HepG2 (cell line): ENCODE results near the gene TMEM63B. TPM values are rescaled to one million over a fixed set of nuclear protein-coding genes. Genes with fewer than 3 reads are reported as not detected.

Experiments used
- ARID3A ChIP-seq: IDR thresholded peaks from 2 replicates; pipeline ENCODE4 v1.6.1; 2012; ENCODE audit warnings: low read depth, low read length, improper control_type of control experiment
- CEBPB ChIP-seq: IDR thresholded peaks from 2 replicates; pipeline ENCODE4 v1.6.1; 2011; ENCODE audit warnings: low read depth, low read length, improper control_type of control experiment, borderline replicate concordance
- CTCF ChIP-seq: sonication (generic); formaldehyde crosslinking; IDR thresholded peaks from 2 replicates; pipeline ENCODE4 v1.5.0; 2020; ENCODE audit warnings: mild to moderate bottlenecking, missing genetic modification reagents, moderate library complexity
- DPF2 ChIP-seq: sonication (generic); formaldehyde crosslinking; IDR thresholded peaks from 2 replicates; pipeline ENCODE4 v1.4.0; 2020; ENCODE audit warnings: mild to moderate bottlenecking, low read depth, missing genetic modification reagents, borderline replicate concordance
- EP300 ChIP-seq, 3 experiments: sonication (generic) in 1 of 3; formaldehyde crosslinking in 1 of 3; IDR thresholded peaks; 2 replicates each; pipeline versions ENCODE4 v1.5.1 to v1.6.1; 2011 to 2020; ENCODE audit warnings: low read depth in 2 of 3, low read length in 2 of 3, borderline replicate concordance in 1 of 3, improper control_type of control experiment in 1 of 3, mild to moderate bottlenecking in 1 of 3, missing genetic modification reagents in 1 of 3, moderate library complexity in 1 of 3
- HIC2 ChIP-seq: sonication (generic); formaldehyde crosslinking; IDR thresholded peaks from 2 replicates; pipeline ENCODE4 v1.9.0; 2022; ENCODE audit warnings: low read depth, missing genetic modification reagents
- JUN ChIP-seq: sonication (generic); formaldehyde crosslinking; IDR thresholded peaks from 2 replicates; pipeline ENCODE4 v1.4.0; 2020; ENCODE audit warnings: mild to moderate bottlenecking, missing genetic modification reagents
- JUNB ChIP-seq: sonication (generic); formaldehyde crosslinking; IDR thresholded peaks from 2 replicates; pipeline ENCODE4 v1.8.0; 2022; ENCODE audit warnings: missing genetic modification reagents, mild to moderate bottlenecking, borderline replicate concordance
- MAFF ChIP-seq: IDR thresholded peaks from 2 replicates; pipeline ENCODE4 v1.6.1; 2011; ENCODE audit warnings: low read depth, low read length, improper control_type of control experiment
- MZF1 ChIP-seq: sonication (generic); formaldehyde crosslinking; IDR thresholded peaks from 2 replicates; pipeline ENCODE4 v1.8.1; 2023; ENCODE audit warnings: mild to moderate bottlenecking, missing genetic modification reagents, borderline replicate concordance
- PITX1 ChIP-seq: sonication (generic); formaldehyde crosslinking; IDR thresholded peaks from 2 replicates; pipeline ENCODE4 v1.5.1; 2020; ENCODE audit warnings: mild to moderate bottlenecking, missing genetic modification reagents
- RARA ChIP-seq: IDR thresholded peaks from 2 replicates; pipeline ENCODE4 v1.6.1; 2016; ENCODE audit warnings: missing genetic modification reagents, missing compliant biosample characterization
- RXRA ChIP-seq: sonication (generic); formaldehyde crosslinking; IDR thresholded peaks from 2 replicates; pipeline ENCODE4 v1.5.1; 2020; ENCODE audit warnings: missing genetic modification reagents
- RXRB ChIP-seq: IDR thresholded peaks from 2 replicates; pipeline ENCODE4 v1.6.1; 2016; ENCODE audit warnings: borderline replicate concordance, missing genetic modification reagents, missing compliant biosample characterization
- SOX13 ChIP-seq, 3 experiments: fragments of 450-650 bp in 1 of 3; sonication (generic) in 1 of 3; formaldehyde crosslinking in 1 of 3; IDR thresholded peaks in 2 of 3; conservative IDR thresholded peaks in 1 of 3; 2 replicates each; pipeline versions ENCODE4 v1.5.0 to v1.6.1; 2016 to 2020; ENCODE audit warnings: antibody characterized with exemption in 1 of 3, mild to moderate bottlenecking in 1 of 3, missing compliant biosample characterization in 1 of 3, missing genetic modification reagents in 1 of 3, moderate library complexity in 1 of 3
- SOX6 ChIP-seq, 2 experiments: fragments of 450-650 bp in 1 of 2; sonication (generic) in 1 of 2; formaldehyde crosslinking in 1 of 2; IDR thresholded peaks; 2 replicates each; pipeline versions ENCODE4 v1.4.0 to v1.6.1; 2017 to 2020; ENCODE audit warnings: antibody characterized with exemption in 1 of 2, mild to moderate bottlenecking in 1 of 2, missing genetic modification reagents in 1 of 2
- ZFP1 ChIP-seq: IDR thresholded peaks from 2 replicates; pipeline ENCODE4 v1.6.1; 2016
- ZFX ChIP-seq: sonication (generic); formaldehyde crosslinking; IDR thresholded peaks from 2 replicates; pipeline ENCODE4 v1.4.0; 2020; ENCODE audit warnings: mild to moderate bottlenecking, low read depth, missing genetic modification reagents, moderate library complexity
- ZNF3 ChIP-seq: IDR thresholded peaks from 2 replicates; pipeline ENCODE4 v1.7.0; 2017; ENCODE audit warnings: inconsistent platforms
- ZNF570 ChIP-seq: sonication (generic); formaldehyde crosslinking; IDR thresholded peaks from 2 replicates; pipeline ENCODE4 v1.4.0; 2020; ENCODE audit warnings: mild to moderate bottlenecking, missing genetic modification reagents, borderline replicate concordance
- ZNF644 ChIP-seq: IDR thresholded peaks from 2 replicates; pipeline ENCODE4 v1.6.1; 2016; ENCODE audit warnings: low read depth
- polyA plus RNA-seq, 8 experiments: library from polyadenylated mRNA; depleted of rRNA in 3 of 8; stranded (reverse) in 7 of 8; unstranded in 1 of 8; fragments of >200 nt; fragmentation: Illumina TruSeq in 4 of 8; extraction: Trizol in 4 of 8; gene quantifications; 2 replicates each; pipeline versions ENCODE4 v1.2.1 to v1.2.3, GENCODE V29; 2011 to 2016; ENCODE audit warnings: low read depth in 4 of 8, missing spikeins in 1 of 8, mixed read lengths in 1 of 8; ENCODE audit not compliant: insufficient read depth in 1 of 8
- total RNA-seq, 5 experiments: library from RNA; depleted of rRNA; stranded (reverse); fragments of >200 nt; fragmentation: Illumina TruSeq; extraction: Trizol; gene quantifications; 2 replicates each; pipeline ENCODE4 v1.2.3, GENCODE V29; 2016; ENCODE audit warnings: low read depth in 1 of 5

Gene TMEM63B
- total and polyA plus RNA-seq, 2 of the 13 experiments (the other 11 are each of a cell fraction or from before 2014, with no cell fraction given), result 27.4 to 75.8 TPM

- peak; percentile 72 for TF ChIP-seq ARID3A
- 0 out of 2 replicates have a peak, but pooled peaks have one; percentile 23 for TF ChIP-seq DPF2
- peak; percentile 68; the same call in 1 of the 2 replicates for TF ChIP-seq RXRA
- peak; percentile 76; the same call in 1 of the 2 replicates for TF ChIP-seq JUN (CRISPR knock-in tag)
- TF ChIP-seq MZF1 (CRISPR knock-in tag), result no peak
- peak; percentile 83 for TF ChIP-seq RARA
- TF ChIP-seq CEBPB, result 0 out of 2 replicates have a peak, but pooled peaks have one; percentile 2
- no peak for TF ChIP-seq MAFF
- TF ChIP-seq SOX13 (IDR thresholded peaks at IDR 0.05), result no peak
- TF ChIP-seq SOX13 (CRISPR knock-in tag; conservative IDR thresholded peaks at IDR 0.05 in 1 of 2, IDR thresholded peaks at IDR 0.05 in 1 of 2), result peak in 1 of 2 experiments; percentile 70; a peak in 2 of 4 replicates
- TF ChIP-seq ZFP1, result no peak
- peak; percentile 64; the same call in 1 of the 2 replicates for TF ChIP-seq RXRB (CRISPR knock-in tag)
- 0 out of 2 replicates have a peak, but pooled peaks have one; percentile 14 for TF ChIP-seq ZFX (CRISPR knock-in tag)
- no peak for TF ChIP-seq CTCF (CRISPR knock-in tag)
- peak; percentile 66; the same call in 1 of the 2 replicates for TF ChIP-seq ZNF3
- peak; percentile 77; the same call in 1 of the 2 replicates for TF ChIP-seq HIC2 (CRISPR knock-in tag)
- peak in 1 of 2 experiments; percentile 28; a peak in 1 of 4 replicates for TF ChIP-seq EP300 (IDR thresholded peaks at IDR 0.05; ENCODE audit: low read depth in 2 of 2, low read length in 2 of 2)
- TF ChIP-seq EP300 (CRISPR knock-in tag; IDR thresholded peaks at IDR 0.05; ENCODE audit: borderline replicate concordance), result peak; percentile 24; the same call in 1 of the 2 replicates
- TF ChIP-seq SOX6 (IDR thresholded peaks at IDR 0.05), result no peak
- TF ChIP-seq SOX6 (CRISPR knock-in tag; IDR thresholded peaks at IDR 0.05), result peak; percentile 70
- no peak for TF ChIP-seq ZNF570 (CRISPR knock-in tag)
- TF ChIP-seq ZNF644 (CRISPR knock-in tag), result 0 out of 2 replicates have a peak, but pooled peaks have one; percentile 8
- peak; percentile 82; the same call in 1 of the 2 replicates for TF ChIP-seq JUNB
- peak; percentile 23; the same call in 1 of the 2 replicates for TF ChIP-seq PITX1
These were observed 51.8 kb downstream of the TMEM63B start (continued) for GRCh38 chr6:44179072-44179536.
